IPS-20b (cell line): ENCODE data around the gene GIPC3.

Source experiments
- H3K27ac ChIP-seq: one replicate; pipeline ENCODE4 v1.5.1; 2013; ENCODE audit warnings: low read length
- H3K27me3 ChIP-seq: 2 replicates; pipeline ENCODE4 v1.6.1; 2013; ENCODE audit warnings: mild to moderate bottlenecking, low read length, inconsistent platforms; ENCODE audit not compliant: insufficient read depth
- H3K36me3 ChIP-seq: 2 replicates; pipeline ENCODE4 v1.6.1; 2013; ENCODE audit warnings: low read depth, mild to moderate bottlenecking, inconsistent platforms, low read length, moderate library complexity; ENCODE audit not compliant: insufficient read depth
- H3K4me1 ChIP-seq: 2 replicates; pipeline ENCODE4 v1.6.1; 2013; ENCODE audit warnings: mild to moderate bottlenecking, control low read depth, inconsistent platforms, low read length, moderate library complexity; ENCODE audit not compliant: insufficient read depth
- H3K4me3 ChIP-seq: 2 replicates; pipeline ENCODE4 v1.5.1; 2013; ENCODE audit warnings: mild to moderate bottlenecking, low read length, inconsistent platforms
- H3K9ac ChIP-seq: 2 replicates; pipeline ENCODE4 v1.6.1; 2013; ENCODE audit warnings: low read depth, mild to moderate bottlenecking, inconsistent platforms, low read length, moderate library complexity
- H3K9me3 ChIP-seq: 2 replicates; pipeline ENCODE4 v1.6.1; 2013; ENCODE audit warnings: mild to moderate bottlenecking, low read depth, low read length, inconsistent platforms; ENCODE audit not compliant: insufficient read depth

GIPC3 gene

GRCh38 chr19:3544058-3544376, 41.3 kb upstream of the GIPC3 start:
- Histone ChIP-seq H3K9ac (no peak overlapping the region), H3K9me3 (no peaks in the 10 kb centered on the region), H3K36me3 (no peaks in the 10 kb centered on the region), H3K4me3 (no peak overlapping the region), H3K4me1 (no peaks in the 10 kb centered on the region), H3K27me3 (no peaks in the 10 kb centered on the region), H3K27ac (no peak overlapping the region)

- H3K27me3 ChIP-seq, result no peaks in the 10 kb centered on the region
- H3K36me3 ChIP-seq, result no peaks in the 10 kb centered on the region
- H3K4me1 ChIP-seq, result no peaks in the 10 kb centered on the region
- H3K27ac ChIP-seq, result no peak overlapping the region
- H3K9ac ChIP-seq, result no peak overlapping the region
- no peak overlapping the region for H3K4me3 ChIP-seq
- H3K9me3 ChIP-seq, result no peaks in the 10 kb centered on the region
These were observed 40.3 kb upstream of the GIPC3 start for GRCh38 chr19:3544742-3545668.

- Histone ChIP-seq H3K36me3 (no peaks in the 10 kb centered on the region), H3K9ac (no peak overlapping the region), H3K27me3 (no peaks in the 10 kb centered on the region), H3K4me3 (no peak overlapping the region), H3K4me1 (no peaks in the 10 kb centered on the region), H3K27ac (no peak overlapping the region), H3K9me3 (no peaks in the 10 kb centered on the region)
These were observed 39.6 kb upstream of the GIPC3 start for GRCh38 chr19:3545669-3546034.

GRCh38 chr19:3546119-3546518, 39.2 kb upstream of the GIPC3 start:
- Histone ChIP-seq H3K4me1 (no peaks in the 10 kb centered on the region), H3K36me3 (no peaks in the 10 kb centered on the region), H3K27ac (no peak overlapping the region), H3K9ac (no peak overlapping the region), H3K9me3 (no peaks in the 10 kb centered on the region), H3K27me3 (no peaks in the 10 kb centered on the region), H3K4me3 (no peak overlapping the region)

- no peaks in the 10 kb centered on the region for H3K4me1 ChIP-seq
- H3K4me3 ChIP-seq, result no peak overlapping the region
- no peak overlapping the region for H3K9ac ChIP-seq
- no peaks in the 10 kb centered on the region for H3K9me3 ChIP-seq
- H3K36me3 ChIP-seq, result no peaks in the 10 kb centered on the region
- H3K27ac ChIP-seq, result no peak overlapping the region
- no peaks in the 10 kb centered on the region for H3K27me3 ChIP-seq
These were observed 38.0 kb upstream of the GIPC3 start for GRCh38 chr19:3547301-3547731.

- no peak overlapping the region for H3K9ac ChIP-seq
- no peak overlapping the region for H3K4me3 ChIP-seq
- no peaks in the 10 kb centered on the region for H3K36me3 ChIP-seq
- no peaks in the 10 kb centered on the region for H3K4me1 ChIP-seq
- no peak overlapping the region for H3K27ac ChIP-seq
- H3K9me3 ChIP-seq, result no peaks in the 10 kb centered on the region
- H3K27me3 ChIP-seq, result no peaks in the 10 kb centered on the region
These were observed 37.5 kb upstream of the GIPC3 start for GRCh38 chr19:3547767-3548282.

GRCh38 chr19:3548606-3549005, 36.7 kb upstream of the GIPC3 start:
- Histone ChIP-seq H3K9me3 (no peaks in the 10 kb centered on the region), H3K9ac (no peak overlapping the region), H3K36me3 (no peaks in the 10 kb centered on the region), H3K27me3 (no peaks in the 10 kb centered on the region), H3K4me3 (no peak overlapping the region), H3K4me1 (no peaks in the 10 kb centered on the region), H3K27ac (no peak overlapping the region)

- H3K9me3 ChIP-seq, result no peaks in the 10 kb centered on the region
- no peak overlapping the region for H3K9ac ChIP-seq
- H3K4me1 ChIP-seq, result no peaks in the 10 kb centered on the region
These were observed 35.5 kb upstream of the GIPC3 start for GRCh38 chr19:3549816-3550215.

GRCh38 chr19:3550947-3551791, 34.1 kb upstream of the GIPC3 start:
- Histone ChIP-seq H3K4me3 (no peak overlapping the region), H3K9me3 (no peaks in the 10 kb centered on the region), H3K27me3 (peaks cover under 1% of the 10 kb centered on the region; the same call in 1 of the 2 replicates), H3K4me1 (no peaks in the 10 kb centered on the region), H3K27ac (no peak overlapping the region), H3K9ac (no peak overlapping the region), H3K36me3 (no peaks in the 10 kb centered on the region)

More at GRCh38 chr19:3549816-3550215, 35.5 kb upstream of the GIPC3 start:
- Histone ChIP-seq H3K36me3 (no peaks in the 10 kb centered on the region), H3K4me3 (no peak overlapping the region), H3K27ac (no peak overlapping the region), H3K27me3 (no peaks in the 10 kb centered on the region)

- no peak overlapping the region for H3K9ac ChIP-seq
- no peaks in the 10 kb centered on the region for H3K36me3 ChIP-seq
- no peak overlapping the region for H3K27ac ChIP-seq
- no peak overlapping the region for H3K4me3 ChIP-seq
- H3K9me3 ChIP-seq, result no peaks in the 10 kb centered on the region
- no peaks in the 10 kb centered on the region for H3K4me1 ChIP-seq
- peaks cover 6% of the 10 kb centered on the region for H3K27me3 ChIP-seq
These were observed 33.5 kb upstream of the GIPC3 start for GRCh38 chr19:3551792-3552095.

GRCh38 chr19:3554254-3555083, 30.8 kb upstream of the GIPC3 start:
- Histone ChIP-seq H3K4me1 (no peaks in the 10 kb centered on the region), H3K4me3 (no peak overlapping the region), H3K36me3 (no peaks in the 10 kb centered on the region), H3K9ac (no peak overlapping the region), H3K9me3 (no peaks in the 10 kb centered on the region), H3K27me3 (peaks cover 8% of the 10 kb centered on the region), H3K27ac (no peak overlapping the region)
